DND-41 (cell line): ENCODE measurements around the gene RBM20.

Source experiments
- CTCF ChIP-seq: IDR thresholded peaks from 2 replicates; pipeline ENCODE4 v1.5.1; 2012; ENCODE audit warnings: borderline replicate concordance, low read length, moderate library complexity, mild to moderate bottlenecking; ENCODE audit not compliant: poor library complexity, severe bottlenecking; ENCODE audit errors: extremely low read depth
- EZH2 ChIP-seq: IDR thresholded peaks from 3 replicates; pipeline ENCODE4 v1.6.1; 2012; ENCODE audit warnings: borderline replicate concordance, low read depth, mild to moderate bottlenecking, moderate library complexity, low read length, inconsistent platforms; ENCODE audit not compliant: severe bottlenecking

GRCh38 chr10:110643653-110644597 lies at the start of gene RBM20:
- no peak for TF ChIP-seq CTCF
- TF ChIP-seq EZH2, result no peak
